ENCODE measurements around the gene SENP3. TPM values are rescaled to one million over a fixed set of nuclear protein-coding genes. Genes with fewer than 3 reads are reported as not detected.

The SENP3 gene
- total and polyA plus RNA-seq, 4 donors, result 4.9 to 29.2 (median 19.7) TPM

DNA sequence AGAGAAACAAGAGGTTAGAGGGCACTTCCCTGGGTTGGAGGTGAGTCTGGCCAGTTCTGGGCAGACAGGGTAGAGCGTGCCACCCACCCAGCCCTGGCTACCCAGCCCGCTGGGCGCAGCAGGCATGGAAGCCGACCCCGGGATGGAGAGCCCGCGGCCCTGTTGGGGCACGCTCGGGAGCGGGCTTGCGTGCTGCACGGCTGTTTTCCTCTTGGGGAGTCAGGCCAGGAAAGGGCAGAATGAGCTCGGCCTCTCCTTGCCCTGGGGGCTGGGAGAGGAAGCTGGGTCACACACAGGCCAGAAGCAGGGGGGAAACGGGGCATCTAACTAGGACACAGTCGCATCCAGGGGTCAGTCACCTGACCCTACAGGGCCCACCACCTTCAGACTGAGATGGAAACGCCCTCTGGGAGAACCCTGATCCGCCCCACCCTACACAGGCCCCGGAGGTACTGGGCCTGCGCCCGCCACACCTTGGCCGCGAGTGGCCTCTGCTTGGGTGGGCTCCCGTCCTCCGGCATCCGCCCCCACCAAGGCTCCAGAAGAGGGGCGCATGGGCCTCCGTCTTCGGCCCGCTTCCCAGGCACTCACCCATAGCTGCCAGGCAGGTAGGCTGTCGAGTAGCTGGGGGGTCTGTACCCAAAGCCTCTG, 27.0 kb downstream of the SENP3 start:
- DNase-seq (ENCODE audit: low spot score), result no peak
- Histone ChIP-seq H3K9ac (ENCODE audit: low read depth in 1 of 2, low read length in 2 of 2) (no peak overlapping the region), H3K4me1 (ENCODE audit: control insufficient read depth in 4 of 4, insufficient read depth in 4 of 4, low read length in 3 of 4) (peaks cover 2 to 16% (median 5%) of the 10 kb centered on the region in 4 donors), H3K36me3 (ENCODE audit: control insufficient read depth in 4 of 4, insufficient read depth in 3 of 4, low read depth in 1 of 4, low read length in 3 of 4) (peaks cover 20 to 42% (median 27%) of the 10 kb centered on the region in 4 donors), H3K9me3 (ENCODE audit: control insufficient read depth in 4 of 4, low read length in 3 of 4) (no peaks in the 10 kb centered on the region), H3K27ac (ENCODE audit: low read depth in 1 of 2, low read length in 2 of 2) (no peak overlapping the region), H3K27me3 (ENCODE audit: control insufficient read depth in 4 of 4, insufficient read depth in 4 of 4, low read length in 3 of 4) (no peaks in the 10 kb centered on the region), H3K4me3 (ENCODE audit: low read depth in 1 of 3, low read length in 3 of 3) (no peak overlapping the region)
- TF ChIP-seq NR2F2 (IDR thresholded peaks at IDR 0.05), result no peak
- TF ChIP-seq, protein P1, sequence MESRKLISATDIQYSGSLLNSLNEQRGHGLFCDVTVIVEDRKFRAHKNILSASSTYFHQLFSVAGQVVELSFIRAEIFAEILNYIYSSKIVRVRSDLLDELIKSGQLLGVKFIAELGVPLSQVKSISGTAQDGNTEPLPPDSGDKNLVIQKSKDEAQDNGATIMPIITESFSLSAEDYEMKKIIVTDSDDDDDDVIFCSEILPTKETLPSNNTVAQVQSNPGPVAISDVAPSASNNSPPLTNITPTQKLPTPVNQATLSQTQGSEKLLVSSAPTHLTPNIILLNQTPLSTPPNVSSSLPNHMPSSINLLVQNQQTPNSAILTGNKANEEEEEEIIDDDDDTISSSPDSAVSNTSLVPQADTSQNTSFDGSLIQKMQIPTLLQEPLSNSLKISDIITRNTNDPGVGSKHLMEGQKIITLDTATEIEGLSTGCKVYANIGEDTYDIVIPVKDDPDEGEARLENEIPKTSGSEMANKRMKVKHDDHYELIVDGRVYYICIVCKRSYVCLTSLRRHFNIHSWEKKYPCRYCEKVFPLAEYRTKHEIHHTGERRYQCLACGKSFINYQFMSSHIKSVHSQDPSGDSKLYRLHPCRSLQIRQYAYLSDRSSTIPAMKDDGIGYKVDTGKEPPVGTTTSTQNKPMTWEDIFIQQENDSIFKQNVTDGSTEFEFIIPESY (IDR thresholded peaks at IDR 0.05), result no peak
- no peak for TF ChIP-seq HNF4G (IDR thresholded peaks at IDR 0.05)
- no peak for TF ChIP-seq GABPA (IDR thresholded peaks at IDR 0.05 in 1 of 2, conservative IDR thresholded peaks at IDR 0.05 in 1 of 2)
- TF ChIP-seq, protein P2, sequence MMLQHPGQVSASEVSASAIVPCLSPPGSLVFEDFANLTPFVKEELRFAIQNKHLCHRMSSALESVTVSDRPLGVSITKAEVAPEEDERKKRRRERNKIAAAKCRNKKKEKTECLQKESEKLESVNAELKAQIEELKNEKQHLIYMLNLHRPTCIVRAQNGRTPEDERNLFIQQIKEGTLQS (IDR thresholded peaks at IDR 0.05), result no peak
- WGBS, result 84% methylated on average over 30 of the region's 30 CpGs

DNA sequence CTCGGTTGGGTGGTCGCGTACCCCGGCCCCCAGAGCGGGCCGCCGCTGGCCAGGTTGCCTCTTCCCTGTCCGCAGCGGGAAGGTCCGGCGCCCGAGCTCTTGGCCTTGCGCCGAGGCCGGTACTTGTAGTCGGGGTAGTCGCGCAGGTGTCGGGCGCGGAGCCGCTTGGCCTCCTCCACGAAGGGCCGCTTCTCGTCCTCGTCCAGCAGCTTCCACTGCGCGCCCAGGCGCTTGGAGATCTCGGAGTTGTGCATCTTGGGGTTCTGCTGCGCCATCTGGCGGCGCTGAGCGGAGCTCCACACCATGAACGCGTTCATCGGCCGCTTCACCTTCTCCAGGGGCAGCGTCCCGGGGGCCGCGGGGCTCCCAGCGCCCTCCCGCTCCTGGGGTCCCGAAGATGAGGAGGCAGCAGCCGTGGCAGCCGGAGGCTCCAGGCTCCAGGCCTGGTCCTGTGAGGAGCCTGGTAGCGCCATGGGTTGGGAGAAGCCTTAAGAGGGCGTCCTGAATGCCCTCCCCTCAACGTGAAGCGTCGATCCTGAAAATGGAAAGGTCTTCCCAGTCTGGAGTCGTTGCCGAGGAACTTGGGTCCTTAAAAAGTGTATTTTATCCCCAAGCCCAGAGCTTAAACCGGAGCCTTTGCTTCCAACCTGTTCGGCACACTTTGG, 27.6 kb downstream of the SENP3 start:
- Histone ChIP-seq H3K27ac (ENCODE audit: low read depth in 1 of 2, low read length in 2 of 2) (no peak overlapping the region), H3K4me1 (ENCODE audit: control insufficient read depth in 4 of 4, insufficient read depth in 4 of 4, low read length in 3 of 4) (peaks cover 2 to 14% (median 5%) of the 10 kb centered on the region in 4 donors), H3K9ac (ENCODE audit: low read depth in 1 of 2, low read length in 2 of 2) (no peak overlapping the region), H3K27me3 (ENCODE audit: control insufficient read depth in 4 of 4, insufficient read depth in 4 of 4, low read length in 3 of 4) (no peaks in the 10 kb centered on the region), H3K9me3 (ENCODE audit: control insufficient read depth in 4 of 4, low read length in 3 of 4) (no peaks in the 10 kb centered on the region), H3K4me3 (ENCODE audit: low read depth in 1 of 3, low read length in 3 of 3) (no peak overlapping the region), H3K36me3 (ENCODE audit: control insufficient read depth in 4 of 4, insufficient read depth in 3 of 4, low read depth in 1 of 4, low read length in 3 of 4) (peaks cover 24 to 49% (median 34%) of the 10 kb centered on the region in 4 donors)
- 37% methylated on average over 56 of the region's 56 CpGs for WGBS
- DNase-seq (ENCODE audit: low spot score), result peak; percentile 77
- TF ChIP-seq, protein P3, sequence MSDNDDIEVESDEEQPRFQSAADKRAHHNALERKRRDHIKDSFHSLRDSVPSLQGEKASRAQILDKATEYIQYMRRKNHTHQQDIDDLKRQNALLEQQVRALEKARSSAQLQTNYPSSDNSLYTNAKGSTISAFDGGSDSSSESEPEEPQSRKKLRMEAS (IDR thresholded peaks at IDR 0.05), result no peak
- TF ChIP-seq SP1 (IDR thresholded peaks at IDR 0.05), result peak; percentile 27
- TF ChIP-seq JUND (IDR thresholded peaks at IDR 0.05), result no peak
- TF ChIP-seq, protein P2 (IDR thresholded peaks at IDR 0.05), result no peak
- TF ChIP-seq, protein P4, sequence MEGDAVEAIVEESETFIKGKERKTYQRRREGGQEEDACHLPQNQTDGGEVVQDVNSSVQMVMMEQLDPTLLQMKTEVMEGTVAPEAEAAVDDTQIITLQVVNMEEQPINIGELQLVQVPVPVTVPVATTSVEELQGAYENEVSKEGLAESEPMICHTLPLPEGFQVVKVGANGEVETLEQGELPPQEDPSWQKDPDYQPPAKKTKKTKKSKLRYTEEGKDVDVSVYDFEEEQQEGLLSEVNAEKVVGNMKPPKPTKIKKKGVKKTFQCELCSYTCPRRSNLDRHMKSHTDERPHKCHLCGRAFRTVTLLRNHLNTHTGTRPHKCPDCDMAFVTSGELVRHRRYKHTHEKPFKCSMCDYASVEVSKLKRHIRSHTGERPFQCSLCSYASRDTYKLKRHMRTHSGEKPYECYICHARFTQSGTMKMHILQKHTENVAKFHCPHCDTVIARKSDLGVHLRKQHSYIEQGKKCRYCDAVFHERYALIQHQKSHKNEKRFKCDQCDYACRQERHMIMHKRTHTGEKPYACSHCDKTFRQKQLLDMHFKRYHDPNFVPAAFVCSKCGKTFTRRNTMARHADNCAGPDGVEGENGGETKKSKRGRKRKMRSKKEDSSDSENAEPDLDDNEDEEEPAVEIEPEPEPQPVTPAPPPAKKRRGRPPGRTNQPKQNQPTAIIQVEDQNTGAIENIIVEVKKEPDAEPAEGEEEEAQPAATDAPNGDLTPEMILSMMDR (IDR thresholded peaks at IDR 0.05; ENCODE audit: low read depth, low read length, missing input control), result peak; percentile 73
- TF ChIP-seq RAD21 (IDR thresholded peaks at IDR 0.05), result peak; percentile 76 to 88
- TF ChIP-seq, protein P1 (IDR thresholded peaks at IDR 0.05), result no peak
- TF ChIP-seq FOXA1 (IDR thresholded peaks at IDR 0.05), result no peak
- TF ChIP-seq HNF4G (IDR thresholded peaks at IDR 0.05), result no peak
- no peak for TF ChIP-seq GABPA (IDR thresholded peaks at IDR 0.05 in 1 of 2, conservative IDR thresholded peaks at IDR 0.05 in 1 of 2)
- no peak for TF ChIP-seq RXRA (IDR thresholded peaks at IDR 0.05)

All from liver (tissue), 9 donors.